ENCODE data around the gene TRPV2.
A peak's percentile ranks its signal among the peaks of the same experiment; 100 is the strongest.
"Not testable (repeated sequence)": the region's sequence is repeated elsewhere in the genome, so short reads cannot be mapped to it uniquely, and the experiment has no call there.

The TRPV2 gene, protein sequence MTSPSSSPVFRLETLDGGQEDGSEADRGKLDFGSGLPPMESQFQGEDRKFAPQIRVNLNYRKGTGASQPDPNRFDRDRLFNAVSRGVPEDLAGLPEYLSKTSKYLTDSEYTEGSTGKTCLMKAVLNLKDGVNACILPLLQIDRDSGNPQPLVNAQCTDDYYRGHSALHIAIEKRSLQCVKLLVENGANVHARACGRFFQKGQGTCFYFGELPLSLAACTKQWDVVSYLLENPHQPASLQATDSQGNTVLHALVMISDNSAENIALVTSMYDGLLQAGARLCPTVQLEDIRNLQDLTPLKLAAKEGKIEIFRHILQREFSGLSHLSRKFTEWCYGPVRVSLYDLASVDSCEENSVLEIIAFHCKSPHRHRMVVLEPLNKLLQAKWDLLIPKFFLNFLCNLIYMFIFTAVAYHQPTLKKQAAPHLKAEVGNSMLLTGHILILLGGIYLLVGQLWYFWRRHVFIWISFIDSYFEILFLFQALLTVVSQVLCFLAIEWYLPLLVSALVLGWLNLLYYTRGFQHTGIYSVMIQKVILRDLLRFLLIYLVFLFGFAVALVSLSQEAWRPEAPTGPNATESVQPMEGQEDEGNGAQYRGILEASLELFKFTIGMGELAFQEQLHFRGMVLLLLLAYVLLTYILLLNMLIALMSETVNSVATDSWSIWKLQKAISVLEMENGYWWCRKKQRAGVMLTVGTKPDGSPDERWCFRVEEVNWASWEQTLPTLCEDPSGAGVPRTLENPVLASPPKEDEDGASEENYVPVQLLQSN

DNA sequence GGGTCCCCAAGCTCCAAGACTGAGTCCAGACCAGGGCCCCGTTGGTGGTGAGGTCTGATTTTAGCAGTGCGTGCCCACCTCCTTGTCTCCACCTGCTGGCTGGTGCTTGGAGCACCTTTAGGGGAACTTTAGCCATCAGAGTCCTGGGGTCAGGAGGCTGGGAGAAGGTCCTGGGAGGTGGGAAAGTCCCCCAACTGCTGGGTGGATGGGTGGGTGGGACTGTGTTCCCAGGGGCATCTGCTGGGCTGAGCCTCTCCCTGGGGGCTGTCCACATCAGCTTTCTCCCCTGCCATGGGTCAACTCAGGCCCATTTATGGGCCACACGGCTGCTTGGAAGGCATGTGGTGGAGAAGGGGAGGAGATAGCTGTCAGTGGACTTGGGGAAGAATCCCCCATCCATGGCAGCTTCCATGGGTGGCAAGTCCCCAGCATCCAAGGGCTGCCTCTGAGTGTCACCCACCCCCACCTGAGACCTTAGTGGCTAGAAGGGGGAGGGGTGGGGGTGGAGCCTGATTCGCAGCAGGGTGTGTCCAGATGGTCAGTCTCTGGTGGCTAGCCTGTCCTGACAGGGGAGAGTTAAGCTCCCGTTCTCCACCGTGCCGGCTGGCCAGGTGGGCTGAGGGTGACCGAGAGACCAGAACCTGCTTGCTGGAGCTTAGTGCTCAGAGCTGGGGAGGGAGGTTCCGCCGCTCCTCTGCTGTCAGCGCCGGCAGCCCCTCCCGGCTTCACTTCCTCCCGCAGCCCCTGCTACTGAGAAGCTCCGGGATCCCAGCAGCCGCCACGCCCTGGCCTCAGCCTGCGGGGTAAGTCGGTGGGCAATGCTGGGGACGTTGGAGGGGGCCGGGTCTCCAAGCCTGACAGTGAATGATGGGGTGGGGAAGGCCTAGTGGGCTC is at the start of gene TRPV2:
TRPV2 (plus strand) TSS at position 541 of the 894 bp plus-strand sequence. CDS start 2,098 bp downstream, outside the sequence.
- DNase-seq = peak in 1 of 2 experiments; percentile 32

- DNase-seq = no peak
Observed at GRCh38 chr17:16371742-16372141, 43.6 kb upstream of the TRPV2 start.

DNA sequence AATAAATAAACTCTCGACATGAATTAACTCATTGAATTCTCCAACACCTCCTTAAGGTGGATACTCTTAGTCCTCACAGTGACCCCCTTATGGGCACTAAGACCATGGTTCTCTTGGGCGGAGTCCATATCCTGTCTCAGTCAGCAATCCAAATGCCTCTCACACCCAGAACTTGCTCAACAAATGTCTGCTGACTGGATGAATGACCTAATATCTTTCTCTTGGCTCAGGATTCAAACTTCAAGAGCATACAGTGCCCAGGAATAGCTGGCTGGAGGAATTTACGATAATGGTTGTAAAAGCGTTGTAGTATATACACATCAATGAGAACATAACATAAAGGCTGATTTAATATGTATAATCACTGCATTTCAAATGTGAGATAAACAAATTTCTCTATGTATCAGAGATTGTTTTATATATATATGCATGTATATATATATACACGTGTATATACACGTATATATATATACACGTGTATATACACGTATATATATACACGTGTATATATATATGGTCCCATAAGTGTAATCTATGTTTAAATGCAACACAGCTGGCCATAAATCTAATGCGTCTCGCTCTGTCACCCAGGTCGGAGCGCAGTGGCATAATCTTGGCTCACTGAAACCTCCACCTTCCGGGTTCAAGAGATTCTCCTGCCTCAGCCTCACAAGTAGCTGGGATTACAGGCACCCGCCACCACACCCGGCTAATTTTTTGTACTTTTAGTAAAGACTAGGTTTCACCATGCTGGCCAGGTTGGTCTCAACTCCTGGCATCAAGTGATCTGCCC is 41.0 kb upstream of the TRPV2 start:
- no peak for DNase-seq

GRCh38 chr17:16377941-16378341 is 37.4 kb upstream of the TRPV2 start:
- peak; percentile 15 to 40 for DNase-seq

DNA sequence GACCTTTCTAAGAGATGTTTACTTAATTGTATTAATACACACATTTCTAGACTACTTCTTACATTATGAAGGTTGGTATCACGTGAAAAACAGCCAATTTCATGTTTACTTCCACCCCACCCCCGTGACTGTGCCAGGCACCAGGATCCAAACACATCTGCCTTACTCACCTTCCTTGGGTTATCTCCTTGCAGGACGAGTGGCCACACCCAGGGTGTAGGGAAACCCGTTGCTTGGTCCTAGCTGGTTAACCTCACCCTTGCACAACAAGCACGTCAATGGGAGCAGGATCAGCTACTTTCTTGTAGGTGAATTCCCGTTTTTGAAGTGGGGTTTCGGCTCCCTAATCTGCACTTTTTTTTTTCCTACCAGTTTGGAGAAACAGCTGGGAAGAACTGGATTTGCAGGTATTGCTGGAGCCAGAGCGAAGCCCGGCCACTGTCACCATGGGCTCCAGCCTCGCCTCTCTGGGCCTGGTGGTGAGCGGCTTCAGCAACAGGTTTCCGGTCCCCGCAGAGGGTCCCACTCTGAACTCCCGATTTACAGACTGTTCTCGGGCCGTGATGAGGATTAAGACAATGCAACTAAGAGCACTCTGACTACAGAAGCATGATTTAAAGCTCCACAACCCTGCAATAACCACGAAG is 36.6 kb upstream of the TRPV2 start:
- DNase-seq = no peak

- DNase-seq = no peak
Observed at GRCh38 chr17:16379654-16380053, 35.7 kb upstream of the TRPV2 start.

DNA sequence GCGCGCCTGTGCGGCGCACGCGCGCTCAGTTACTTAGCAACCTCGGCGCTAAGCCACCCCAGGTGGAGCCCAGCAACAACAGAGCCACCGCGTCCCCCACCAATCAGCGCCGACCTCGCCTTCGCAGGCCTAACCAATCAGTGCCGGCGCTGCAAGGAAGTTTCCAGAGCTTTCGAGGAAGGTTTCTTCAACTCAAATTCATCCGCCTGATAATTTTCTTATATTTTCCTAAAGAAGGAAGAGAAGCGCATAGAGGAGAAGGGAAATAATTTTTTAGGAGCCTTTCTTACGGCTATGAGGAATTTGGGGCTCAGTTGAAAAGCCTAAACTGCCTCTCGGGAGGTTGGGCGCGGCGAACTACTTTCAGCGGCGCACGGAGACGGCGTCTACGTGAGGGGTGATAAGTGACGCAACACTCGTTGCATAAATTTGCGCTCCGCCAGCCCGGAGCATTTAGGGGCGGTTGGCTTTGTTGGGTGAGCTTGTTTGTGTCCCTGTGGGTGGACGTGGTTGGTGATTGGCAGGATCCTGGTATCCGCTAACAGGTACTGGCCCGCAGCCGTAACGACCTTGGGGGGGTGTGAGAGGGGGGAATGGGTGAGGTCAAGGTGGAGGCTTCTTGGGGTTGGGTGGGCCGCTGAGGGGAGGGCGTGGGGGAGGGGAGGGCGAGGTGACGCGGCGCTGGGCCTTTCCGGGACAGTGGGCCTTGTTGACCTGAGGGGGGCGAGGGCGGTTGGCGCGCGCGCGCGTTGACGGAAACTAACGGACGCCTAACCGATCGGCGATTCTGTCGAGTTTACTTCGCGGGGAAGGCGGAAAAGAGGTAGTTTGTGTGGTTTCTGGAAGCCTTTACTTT is 34.5 kb upstream of the TRPV2 start, which contains the start of gene UBB:
UBB (plus strand) TSS at position 452 of the 856 bp plus-strand sequence. CDS start 817 bp downstream, outside the sequence.
- peak; percentile 89 to 94 for DNase-seq

- DNase-seq = no peak
Observed at GRCh38 chr17:16381496-16381820, 33.9 kb upstream of the TRPV2 start.

DNA sequence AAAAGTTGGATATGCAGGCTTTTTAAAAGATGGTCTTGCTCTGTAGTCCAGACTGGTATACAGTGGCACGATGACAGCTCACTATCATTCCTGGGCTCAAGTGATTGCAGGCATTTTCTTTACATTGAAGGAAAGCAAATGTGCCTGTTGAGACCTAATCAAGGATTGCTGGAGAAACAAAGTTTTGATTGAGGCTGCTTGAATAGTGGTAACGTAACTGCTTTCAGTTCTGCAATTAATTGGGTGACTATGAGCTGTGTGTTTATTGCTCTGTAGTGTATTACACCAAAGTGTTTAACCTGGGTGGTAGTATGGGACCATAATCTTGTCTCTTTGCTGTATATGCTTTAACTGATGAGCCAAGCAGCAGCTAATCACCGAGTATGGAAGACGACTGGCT is 32.2 kb upstream of the TRPV2 start:
- DNase-seq = no peak

DNA sequence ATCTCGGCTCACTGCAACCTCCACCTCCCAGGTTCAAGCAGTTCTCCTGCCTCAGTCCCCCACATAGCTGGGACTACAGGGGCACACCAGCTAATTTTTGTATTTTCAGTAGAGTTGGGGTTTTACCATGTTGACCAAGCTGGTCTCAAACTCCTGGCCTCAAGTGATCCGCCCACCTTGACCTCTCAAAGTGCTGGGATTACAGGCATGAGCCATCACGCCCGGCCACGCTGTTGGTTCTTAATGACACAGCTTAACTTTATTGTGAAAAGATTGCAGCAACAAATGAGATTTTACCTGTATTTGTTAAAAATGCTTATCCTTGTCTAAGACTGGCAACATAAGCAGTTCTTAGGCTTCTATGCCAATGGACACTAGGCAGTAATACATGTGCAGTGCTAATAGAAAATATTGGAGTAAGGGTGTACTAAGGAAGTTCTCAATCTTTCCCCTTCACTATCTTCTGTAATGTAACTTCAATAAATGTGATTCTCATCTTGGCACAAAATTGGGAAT is 31.5 kb upstream of the TRPV2 start:
- DNase-seq = no peak

GRCh38 chr17:16384557-16384956 is 30.8 kb upstream of the TRPV2 start:
- DNase-seq = no peak

GRCh38 chr17:16386126-16386507 is 29.3 kb upstream of the TRPV2 start:
- DNase-seq = not testable (repeated sequence)

GRCh38 chr17:16391451-16391850 is 23.9 kb upstream of the TRPV2 start:
- no peak for DNase-seq

DNA sequence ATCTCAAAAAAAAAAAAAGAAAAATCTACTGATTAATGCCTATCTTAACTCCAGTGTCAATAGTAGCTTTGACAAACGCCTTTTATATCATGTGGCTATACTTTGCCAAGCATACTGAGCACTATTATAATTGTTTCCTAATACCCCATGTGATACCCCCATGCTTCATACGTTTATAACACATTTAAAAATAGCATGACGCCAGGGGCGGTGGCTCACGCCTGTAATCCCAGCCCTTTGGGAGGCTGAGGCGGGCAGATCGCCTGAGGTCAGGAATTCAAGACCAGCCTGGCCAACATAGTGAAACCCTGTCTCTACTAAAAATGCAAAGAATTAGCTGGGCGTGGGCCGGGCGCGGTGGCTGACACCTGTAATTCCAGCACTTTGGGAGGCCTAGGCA is 22.9 kb upstream of the TRPV2 start:
- DNase-seq = not testable (repeated sequence)

- not testable (repeated sequence) for DNase-seq
Observed at GRCh38 chr17:16395887-16396286, 19.5 kb upstream of the TRPV2 start.

DNA sequence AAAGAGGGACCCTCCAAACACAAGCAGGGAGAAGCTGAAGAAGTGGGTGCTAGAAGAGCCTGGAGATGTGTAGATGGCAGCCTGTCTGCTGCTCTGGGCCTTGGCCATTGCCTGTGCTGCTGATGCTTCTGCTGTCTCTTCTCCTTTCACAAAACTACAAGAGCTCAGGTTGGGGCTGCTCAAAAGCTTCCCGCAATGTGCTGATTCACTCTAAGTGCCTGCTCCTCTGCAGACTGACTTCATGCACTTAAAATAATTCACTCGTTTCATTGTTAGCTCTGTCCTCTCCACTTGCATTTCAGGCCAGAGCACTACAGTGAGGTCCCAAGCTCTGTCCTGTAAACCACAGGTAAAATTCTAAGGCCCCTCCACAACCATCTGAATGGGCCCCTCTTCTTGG is 18.7 kb upstream of the TRPV2 start:
- DNase-seq = not testable (repeated sequence)

- DNase-seq = peak in 1 of 2 experiments; percentile 27
Observed at GRCh38 chr17:16398270-16399267, 16.8 kb upstream of the TRPV2 start.

- not testable (repeated sequence) for DNase-seq
Observed at GRCh38 chr17:16403847-16404246, 11.5 kb upstream of the TRPV2 start.
